Body of pancreas (tissue), 4 donors: ENCODE data around the gene CNTD1. TPM values are rescaled to one million over a fixed set of nuclear protein-coding genes. Genes with fewer than 3 reads are reported as not detected.
"Not testable (repeated sequence)": the region's sequence is repeated elsewhere in the genome, so short reads cannot be mapped to it uniquely, and the experiment has no call there.

Experiments
- ATAC-seq: fragments of 150-250 bp; one replicate; pipeline ENCODE4 v1.9.1; 2016
- DNase-seq, 4 donors: peaks; one replicate each; pipeline ENCODE4 v3.0.0-alpha.2; 2019
- H3K27ac ChIP-seq, 4 donors: fragments of 200-600 bp; sonication (generic); 1 replicate in 3 of 4; 2 replicates in 1 of 4; pipeline versions ENCODE4 v1.5.1 to v1.6.1; 2016 to 2019; ENCODE audit warnings: mild to moderate bottlenecking in 1 of 4, mixed read lengths in 1 of 4, moderate library complexity in 1 of 4
- H3K27me3 ChIP-seq, 2 donors: fragments of 200-600 bp; sonication (generic); one replicate each; pipeline ENCODE4 v1.6.0; 2016; ENCODE audit warnings: mild to moderate bottlenecking in 1 of 2
- H3K36me3 ChIP-seq, 2 donors: fragments of 200-600 bp; sonication (generic); replicated peaks in 1 of 2; 2 replicates each; pipeline ENCODE4 v1.5.1; 2016; ENCODE audit warnings: low read depth in 2 of 2; ENCODE audit not compliant: insufficient read depth in 1 of 2
- H3K4me1 ChIP-seq: fragments of 200-600 bp; sonication (generic); one replicate; pipeline ENCODE4 v1.6.0; 2016
- H3K4me3 ChIP-seq, 2 donors: fragments of 200-600 bp; sonication (generic); 1 replicate in 1 of 2; 2 replicates in 1 of 2; pipeline ENCODE4 v1.5.1; 2016 to 2019
- H3K9me3 ChIP-seq, 3 donors: fragments of 200-600 bp; sonication (generic); 1 replicate in 2 of 3; 2 replicates in 1 of 3; pipeline ENCODE4 v1.5.1; 2016
- POLR2A ChIP-seq, 3 donors: fragments of 450-650 bp; IDR thresholded peaks; one replicate each; pipeline ENCODE4 v1.6.1; 2016; ENCODE audit warnings: antibody characterized with exemption in 3 of 3, mild to moderate bottlenecking in 2 of 3
- WGBS, 2 donors: methylation state at CpG; one replicate each; pipeline ENCODE4 v1.1.5; 2017; 5-methylcytosine and 5-hydroxymethylcytosine counted together
- intact Hi-C: fragments of 100-400 bp; cut with DNase I; formaldehyde crosslinking; loops from one replicate; pipeline ENCODE4 v1.15.1; 2023
- total RNA-seq, 2 donors: library from RNA; depleted of rRNA; stranded (reverse); fragments of >200 nt; gene quantifications; one replicate each; pipeline ENCODE4 v1.1.0, GENCODE V29; 2016
- TF ChIP-seq, protein P1 (sequence below), 7 experiments: fragments of 450-650 bp in 4 of 7; fragments of 200-600 bp in 3 of 7; sonication (generic) in 3 of 7; IDR thresholded peaks; one replicate each; pipeline ENCODE4 v1.5.1; 2016 to 2019; ENCODE audit warnings: antibody characterized with exemption in 7 of 7

The CNTD1 gene
- total RNA-seq, 2 donors from 2014 or later, result not detected

DNA sequence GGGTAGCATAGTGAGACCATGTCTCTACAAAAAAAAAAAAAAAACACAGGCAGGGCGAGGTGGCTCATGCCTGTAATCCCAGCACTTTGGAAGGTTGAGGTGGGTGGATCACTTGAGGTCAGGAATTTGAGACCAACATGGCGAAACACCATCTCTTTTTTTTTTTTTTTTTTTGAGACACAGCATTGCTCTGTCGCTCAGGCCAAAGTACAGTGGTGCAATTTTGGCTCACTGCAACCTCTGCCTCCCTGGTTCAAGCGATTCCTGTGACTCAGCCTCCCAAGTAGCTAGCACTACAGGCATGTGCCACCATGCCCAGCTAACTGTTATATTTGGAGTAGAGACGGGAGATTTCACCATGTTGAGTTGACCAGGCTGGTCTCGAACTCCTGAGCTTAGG lies 32.5 kb upstream of the CNTD1 start:
- intact Hi-C loops, result no loop called here
- no peaks in the 10 kb centered on the region for H3K36me3 ChIP-seq
- no peak for DNase-seq
- peaks cover 5% of the 10 kb centered on the region for H3K4me1 ChIP-seq
- H3K4me3 ChIP-seq, result no peak overlapping the region
- ATAC-seq, result no peak
- WGBS, 2 donors, result 67 to 74% methylated on average over 4 to 6 of the region's 6 CpGs
- TF ChIP-seq POLR2A (IDR thresholded peaks at IDR 0.05), result no peak
- TF ChIP-seq, protein P1, sequence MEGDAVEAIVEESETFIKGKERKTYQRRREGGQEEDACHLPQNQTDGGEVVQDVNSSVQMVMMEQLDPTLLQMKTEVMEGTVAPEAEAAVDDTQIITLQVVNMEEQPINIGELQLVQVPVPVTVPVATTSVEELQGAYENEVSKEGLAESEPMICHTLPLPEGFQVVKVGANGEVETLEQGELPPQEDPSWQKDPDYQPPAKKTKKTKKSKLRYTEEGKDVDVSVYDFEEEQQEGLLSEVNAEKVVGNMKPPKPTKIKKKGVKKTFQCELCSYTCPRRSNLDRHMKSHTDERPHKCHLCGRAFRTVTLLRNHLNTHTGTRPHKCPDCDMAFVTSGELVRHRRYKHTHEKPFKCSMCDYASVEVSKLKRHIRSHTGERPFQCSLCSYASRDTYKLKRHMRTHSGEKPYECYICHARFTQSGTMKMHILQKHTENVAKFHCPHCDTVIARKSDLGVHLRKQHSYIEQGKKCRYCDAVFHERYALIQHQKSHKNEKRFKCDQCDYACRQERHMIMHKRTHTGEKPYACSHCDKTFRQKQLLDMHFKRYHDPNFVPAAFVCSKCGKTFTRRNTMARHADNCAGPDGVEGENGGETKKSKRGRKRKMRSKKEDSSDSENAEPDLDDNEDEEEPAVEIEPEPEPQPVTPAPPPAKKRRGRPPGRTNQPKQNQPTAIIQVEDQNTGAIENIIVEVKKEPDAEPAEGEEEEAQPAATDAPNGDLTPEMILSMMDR (IDR thresholded peaks at IDR 0.05), result no peak
- H3K9me3 ChIP-seq, result no peaks in the 10 kb centered on the region
- H3K27me3 ChIP-seq, result peaks cover 0 to 10% of the 10 kb centered on the region in 2 donors
- no peak overlapping the region for H3K27ac ChIP-seq

DNA sequence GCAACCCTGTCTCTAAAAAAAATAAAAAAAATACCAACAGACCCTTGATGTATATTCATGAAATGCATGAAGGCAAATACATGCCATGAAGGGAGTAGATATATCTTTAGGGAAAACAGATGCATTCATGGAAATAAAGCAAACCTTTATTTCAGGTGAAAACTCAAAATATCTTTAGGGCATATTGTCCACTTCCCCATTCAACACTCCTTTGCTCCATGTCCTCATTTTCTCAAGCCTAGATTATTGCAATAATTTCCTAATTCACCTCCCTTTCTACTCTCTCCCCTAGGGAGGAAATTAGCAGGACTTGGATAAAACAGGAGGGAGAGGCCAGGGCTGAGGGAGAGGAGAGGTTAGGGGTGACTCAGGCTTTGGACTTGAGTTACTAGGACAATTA lies 31.1 kb upstream of the CNTD1 start:
- peaks cover 1% of the 10 kb centered on the region for H3K4me1 ChIP-seq
- no peaks in the 10 kb centered on the region for H3K36me3 ChIP-seq
- no peak overlapping the region for H3K27ac ChIP-seq
- intact Hi-C loops, result no loop called here
- ATAC-seq (no peak), DNase-seq (no peak)
- TF ChIP-seq, protein P1 (IDR thresholded peaks at IDR 0.05), result no peak
- TF ChIP-seq POLR2A (IDR thresholded peaks at IDR 0.05), result no peak
- H3K4me3 ChIP-seq, result no peak overlapping the region
- no peaks in the 10 kb centered on the region for H3K9me3 ChIP-seq
- no peaks in the 10 kb centered on the region for H3K27me3 ChIP-seq

DNA sequence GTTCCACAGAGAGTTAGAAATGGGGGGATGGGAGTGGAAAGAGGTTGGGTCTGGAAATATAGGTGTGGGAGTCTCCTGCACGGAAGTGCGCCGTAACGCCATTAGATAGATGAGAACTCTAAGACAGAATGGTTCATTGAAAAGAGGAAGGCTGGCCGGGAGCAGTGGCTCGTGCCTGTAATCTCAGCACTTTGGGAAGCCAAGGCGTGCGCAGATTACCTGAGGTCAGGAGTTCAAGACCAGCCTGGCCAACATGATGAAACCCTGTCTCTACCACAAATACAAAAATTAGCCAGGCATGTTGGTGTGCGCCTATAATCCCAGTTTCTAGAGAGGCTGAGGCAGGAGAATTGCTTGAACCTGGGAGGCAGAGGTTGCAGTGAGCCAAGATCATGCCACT lies 30.7 kb upstream of the CNTD1 start:
- H3K36me3 ChIP-seq, H3K4me3 ChIP-seq, H3K27me3 ChIP-seq, H3K4me1 ChIP-seq, ATAC-seq, H3K27ac ChIP-seq, DNase-seq, intact Hi-C loops, H3K9me3 ChIP-seq: not testable (repeated sequence)
- 60 to 75% methylated on average over 9 of the region's 9 CpGs for WGBS, 2 donors

DNA sequence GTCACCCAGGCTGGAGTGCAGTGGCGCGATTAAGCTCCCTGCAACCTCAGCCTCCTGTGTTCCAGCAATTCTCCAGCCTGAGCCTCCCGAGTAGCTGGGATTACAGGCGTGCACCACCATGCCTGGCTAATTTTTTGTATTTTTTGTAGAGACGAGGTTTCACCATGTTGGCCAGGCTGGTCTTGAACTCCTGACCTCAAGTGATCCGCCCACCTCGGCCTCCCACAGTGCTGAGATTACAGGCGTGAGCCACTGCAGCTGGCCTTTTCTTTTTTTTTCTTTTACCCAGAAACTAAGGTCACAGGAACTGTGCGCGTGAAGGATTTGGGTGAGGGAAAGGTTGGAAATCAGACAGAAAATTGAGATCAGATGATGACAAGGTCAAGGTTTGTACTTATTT lies 28.7 kb upstream of the CNTD1 start:
- intact Hi-C loops, ATAC-seq, H3K4me3 ChIP-seq, H3K27me3 ChIP-seq, H3K27ac ChIP-seq, H3K36me3 ChIP-seq, H3K9me3 ChIP-seq, DNase-seq: not testable (repeated sequence)
- peaks cover 13% of the 10 kb centered on the region for H3K4me1 ChIP-seq
- WGBS, 2 donors, result 52 to 58% methylated on average over 10 of the region's 10 CpGs

DNA sequence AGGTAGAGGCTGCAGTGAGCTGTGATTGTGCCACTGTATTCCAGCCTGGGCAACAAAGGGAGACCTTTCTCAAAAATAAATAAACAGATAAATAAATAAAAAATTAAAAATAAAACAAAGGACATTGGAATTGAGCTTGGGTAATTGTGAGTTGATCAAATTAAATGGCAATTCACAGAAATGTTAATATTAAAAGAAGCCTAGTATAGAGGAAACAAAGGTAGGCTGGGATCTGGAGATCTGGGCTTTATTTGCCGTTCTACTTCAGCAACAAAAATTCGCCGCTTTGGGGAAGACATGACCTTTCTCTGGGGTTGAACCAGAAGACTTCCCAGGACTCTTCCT lies 25.7 kb upstream of the CNTD1 start:
- no peak for ATAC-seq
- Histone ChIP-seq H3K36me3 (peaks cover 3 to 10% of the 10 kb centered on the region in 2 donors), H3K27ac (peak overlapping the region in 3 of 4 donors; percentile 32 to 78 (median 70)), H3K4me1 (peaks cover 13% of the 10 kb centered on the region), H3K4me3 (peak overlapping the region; percentile 74 to 90), H3K9me3 (no peaks in the 10 kb centered on the region), H3K27me3 (no peaks in the 10 kb centered on the region)
- WGBS, 2 donors, result 3 to 6% methylated on average over 3 of the region's 3 CpGs
- DNase-seq, result no peak
- intact Hi-C loops, result no loop called here
- no peak for TF ChIP-seq POLR2A (IDR thresholded peaks at IDR 0.05)
- TF ChIP-seq, protein P1 (IDR thresholded peaks at IDR 0.05), result peak in 1 of 7 experiments; percentile 12

DNA sequence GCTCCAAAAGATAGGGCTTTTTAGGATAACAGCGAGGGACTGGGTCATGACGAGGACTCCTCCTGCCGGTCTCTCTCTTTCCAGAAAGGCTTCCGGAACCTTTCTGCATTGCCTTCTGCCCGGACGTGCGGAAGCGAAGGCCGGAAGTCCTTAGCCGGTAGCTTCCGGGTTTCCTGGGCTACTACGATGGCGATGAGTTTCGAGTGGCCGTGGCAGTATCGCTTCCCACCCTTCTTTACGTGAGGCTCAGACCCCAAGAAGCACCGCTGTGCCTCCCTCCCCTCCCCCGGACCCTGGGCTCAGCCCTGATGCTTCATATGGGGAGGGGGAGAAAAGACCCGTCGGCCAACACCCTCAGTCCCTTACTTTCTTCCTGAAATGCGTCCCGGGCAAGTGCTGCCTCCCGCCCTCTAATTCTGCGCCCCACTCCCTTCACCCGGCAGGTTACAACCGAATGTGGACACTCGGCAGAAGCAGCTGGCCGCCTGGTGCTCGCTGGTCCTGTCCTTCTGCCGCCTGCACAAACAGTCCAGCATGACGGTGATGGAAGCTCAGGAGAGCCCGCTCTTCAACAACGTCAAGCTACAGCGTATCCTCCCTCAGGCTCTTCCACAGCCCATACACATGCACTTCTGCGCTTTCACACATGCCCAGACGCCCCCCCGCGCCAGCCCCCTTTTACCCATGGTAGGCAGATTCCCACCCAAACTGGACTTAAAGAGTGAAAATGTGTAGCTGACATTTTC lies 25.2 kb upstream of the CNTD1 start, which contains the start of gene VPS25:
Gene VPS25 (plus strand): TSS at position 160 of the 746 bp plus-strand sequence. CDS start 27 bp downstream, at position 187.
- intact Hi-C loops, result no loop called here
- peaks cover 13% of the 10 kb centered on the region for H3K4me1 ChIP-seq
- no peaks in the 10 kb centered on the region for H3K27me3 ChIP-seq
- H3K4me3 ChIP-seq, result peak within 1 kb of the TSS; percentile 74 to 90
- H3K9me3 ChIP-seq, result no peaks in the 10 kb centered on the region
- peak within 1 kb of the TSS; percentile 32 to 78 (median 54) for H3K27ac ChIP-seq
- DNase-seq (peak; percentile 75 to 81 (median 78)), ATAC-seq (peak; percentile 95)
- TF ChIP-seq, protein P1 (IDR thresholded peaks at IDR 0.05), result peak in 1 of 7 experiments; percentile 29
- peak; percentile 26 to 75 (median 72) for TF ChIP-seq POLR2A (IDR thresholded peaks at IDR 0.05)
- H3K36me3 ChIP-seq, result peaks cover 6 to 14% of the 10 kb centered on the region in 2 donors
- 1 to 2% methylated on average over 10 to 39 of the region's 39 CpGs for WGBS, 2 donors
